HG03095 (cell line): ENCODE data around the gene OLIG3.

ENCODE experiments used
- ATAC-seq: cut with Tn5 transposase; IDR thresholded peaks from one replicate; pipeline ENCODE4 v1.9.1; 2021; ENCODE audit warnings: moderate library complexity; ENCODE audit not compliant: unreplicated experiment

OLIG3 gene

GRCh38 chr6:137496368-137496767 is 2.2 kb upstream of the OLIG3 start:
- no peak for ATAC-seq

GRCh38 chr6:137495703-137496336 is 1.6 kb upstream of the OLIG3 start:
- no peak for ATAC-seq

GRCh38 chr6:137494988-137495702 is 951 bp upstream of the OLIG3 start:
- no peak for ATAC-seq

GRCh38 chr6:137493218-137494038 is 766 bp downstream of the OLIG3 start:
- no peak for ATAC-seq

GRCh38 chr6:137492289-137493217 is 1.6 kb downstream of the OLIG3 start:
- ATAC-seq = no peak

GRCh38 chr6:137491478-137491877 is 2.7 kb downstream of the OLIG3 start:
- ATAC-seq = no peak

GRCh38 chr6:137490961-137491360 is 3.2 kb downstream of the OLIG3 start:
- no peak for ATAC-seq

GRCh38 chr6:137490006-137490905 is 3.9 kb downstream of the OLIG3 start:
- no peak for ATAC-seq

- no peak for ATAC-seq
These were observed 4.9 kb downstream of the OLIG3 start for GRCh38 chr6:137489046-137490005.

- ATAC-seq = no peak
These were observed 5.8 kb downstream of the OLIG3 start for GRCh38 chr6:137488150-137489045.

GRCh38 chr6:137487869-137488149 is 6.4 kb downstream of the OLIG3 start:
- ATAC-seq = no peak

- no peak for ATAC-seq
These were observed 6.9 kb downstream of the OLIG3 start for GRCh38 chr6:137487181-137487868.

- no peak for ATAC-seq
These were observed 7.8 kb downstream of the OLIG3 start for GRCh38 chr6:137486416-137486815.

- no peak for ATAC-seq
These were observed 13.8 kb downstream of the OLIG3 start for GRCh38 chr6:137480431-137480830.

- ATAC-seq = no peak
These were observed 19.1 kb downstream of the OLIG3 start for GRCh38 chr6:137475103-137475502.

- ATAC-seq = no peak
These were observed 20.6 kb downstream of the OLIG3 start for GRCh38 chr6:137473598-137473997.

GRCh38 chr6:137472641-137473137 is 21.5 kb downstream of the OLIG3 start:
- no peak for ATAC-seq
